ENCODE measurements around the gene ASCC1. TPM values are rescaled to one million over a fixed set of nuclear protein-coding genes. Genes with fewer than 3 reads are reported as not detected.

The ASCC1 gene
- total and polyA plus RNA-seq, 2 of the 13 experiments (the other 11 are each of a cell fraction or from before 2014, with no cell fraction given) = 21.6 to 30.1 TPM

DNA sequence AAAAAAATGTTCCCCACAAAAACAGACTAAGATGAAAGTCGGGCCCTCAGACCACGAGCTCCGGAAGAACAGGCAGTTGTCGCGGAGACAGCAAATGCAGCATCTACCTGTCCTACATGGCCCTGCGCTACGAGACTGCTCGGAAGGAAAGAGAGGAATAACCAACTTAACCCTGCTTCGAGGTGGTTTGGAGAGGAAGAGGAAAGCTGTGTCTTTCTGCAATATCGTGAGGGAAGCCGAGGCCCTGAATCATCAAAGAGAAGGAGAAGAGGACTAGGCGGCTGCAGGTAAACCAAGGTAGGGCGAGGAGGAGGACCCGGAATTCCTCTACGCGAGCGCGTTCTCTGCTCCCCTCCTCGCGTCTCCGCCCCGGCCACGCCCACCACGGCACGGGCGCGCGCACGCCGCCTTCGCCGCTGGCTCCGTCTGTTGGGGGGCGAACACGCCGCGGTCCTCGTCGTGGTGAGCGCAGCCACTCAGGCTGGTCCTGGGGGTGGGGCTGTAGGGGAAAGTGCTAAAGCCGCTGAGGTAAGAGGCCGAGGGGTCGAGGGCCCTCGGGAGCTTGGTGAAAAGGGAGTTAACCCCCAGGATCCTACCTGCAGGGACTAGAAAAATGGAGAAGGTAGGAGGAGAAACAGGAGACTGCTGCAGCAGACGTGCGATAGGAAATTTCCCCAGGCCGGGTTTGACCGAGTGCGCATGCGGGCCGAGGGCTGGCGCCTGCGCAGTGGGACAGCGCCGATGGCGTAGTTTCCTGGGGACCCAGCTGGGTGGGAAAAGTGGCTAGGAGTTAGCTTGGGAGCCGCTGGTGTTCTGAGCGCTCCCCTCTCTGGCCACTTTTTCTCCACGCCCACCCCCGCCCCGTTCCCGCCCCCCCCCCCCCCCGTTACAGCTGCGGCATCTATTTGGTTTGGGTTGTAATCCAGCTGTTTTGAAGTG, at the start of gene ASCC1, which contains the start of gene ANAPC16 (continued):
- TF ChIP-seq ARHGAP35 (CRISPR knock-in tag; IDR thresholded peaks at IDR 0.05; ENCODE audit: borderline replicate concordance) (peak; percentile 96; the same call in 1 of the 2 replicates), ZEB1 (IDR thresholded peaks at IDR 0.05; ENCODE audit: insufficient replicate concordance, low read depth) (peak; percentile 93), AGO2 (optimal IDR thresholded peaks at IDR 0.05; ENCODE audit: low read depth, low read length) (peak; percentile 91), ZNF230 (CRISPR knock-in tag; IDR thresholded peaks at IDR 0.05) (peak; percentile 91), DZIP1 (CRISPR knock-in tag; IDR thresholded peaks at IDR 0.05) (peak; percentile 84; the same call in 1 of the 2 replicates), ZNF275 (CRISPR knock-in tag; IDR thresholded peaks at IDR 0.05; ENCODE audit: borderline replicate concordance) (peak; percentile 89; the same call in 1 of the 2 replicates), MAZ (IDR thresholded peaks at IDR 0.05; ENCODE audit: borderline replicate concordance, low read depth, low read length) (peak; percentile 49), MAZ (CRISPR knock-in tag; IDR thresholded peaks at IDR 0.05; ENCODE audit: low read depth) (peak; percentile 94), MIXL1 (CRISPR knock-in tag; IDR thresholded peaks at IDR 0.05) (peak; percentile 75; the same call in 1 of the 2 replicates), HDAC2 (CRISPR knock-in tag; IDR thresholded peaks at IDR 0.05) (peak; percentile 75), HNRNPUL1 (IDR thresholded peaks at IDR 0.05; ENCODE audit: low read depth, low read length) (no peak), FOXA3 (CRISPR knock-in tag; IDR thresholded peaks at IDR 0.05) (peak; percentile 47; the same call in 1 of the 2 replicates), PRPF4 (IDR thresholded peaks at IDR 0.05; ENCODE audit: low read depth, low read length, poor library complexity, severe bottlenecking) (no peak), TMF1 (CRISPR knock-in tag; IDR thresholded peaks at IDR 0.05; ENCODE audit: low read depth) (peak; percentile 82; the same call in 1 of the 2 replicates)
- TF ChIP-seq, protein P1, sequence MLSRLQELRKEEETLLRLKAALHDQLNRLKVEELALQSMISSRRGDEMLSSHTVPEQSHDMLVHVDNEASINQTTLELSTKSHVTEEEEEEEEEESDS (CRISPR knock-in tag; IDR thresholded peaks at IDR 0.05; ENCODE audit: borderline replicate concordance) = peak; percentile 74; the same call in 1 of the 2 replicates
- TF ChIP-seq, protein P2, sequence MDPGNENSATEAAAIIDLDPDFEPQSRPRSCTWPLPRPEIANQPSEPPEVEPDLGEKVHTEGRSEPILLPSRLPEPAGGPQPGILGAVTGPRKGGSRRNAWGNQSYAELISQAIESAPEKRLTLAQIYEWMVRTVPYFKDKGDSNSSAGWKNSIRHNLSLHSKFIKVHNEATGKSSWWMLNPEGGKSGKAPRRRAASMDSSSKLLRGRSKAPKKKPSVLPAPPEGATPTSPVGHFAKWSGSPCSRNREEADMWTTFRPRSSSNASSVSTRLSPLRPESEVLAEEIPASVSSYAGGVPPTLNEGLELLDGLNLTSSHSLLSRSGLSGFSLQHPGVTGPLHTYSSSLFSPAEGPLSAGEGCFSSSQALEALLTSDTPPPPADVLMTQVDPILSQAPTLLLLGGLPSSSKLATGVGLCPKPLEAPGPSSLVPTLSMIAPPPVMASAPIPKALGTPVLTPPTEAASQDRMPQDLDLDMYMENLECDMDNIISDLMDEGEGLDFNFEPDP (CRISPR knock-in tag; conservative IDR thresholded peaks at IDR 0.05) = 0 out of 2 replicates have a peak, but pooled peaks have one; percentile 47
- TF ChIP-seq, protein P3, sequence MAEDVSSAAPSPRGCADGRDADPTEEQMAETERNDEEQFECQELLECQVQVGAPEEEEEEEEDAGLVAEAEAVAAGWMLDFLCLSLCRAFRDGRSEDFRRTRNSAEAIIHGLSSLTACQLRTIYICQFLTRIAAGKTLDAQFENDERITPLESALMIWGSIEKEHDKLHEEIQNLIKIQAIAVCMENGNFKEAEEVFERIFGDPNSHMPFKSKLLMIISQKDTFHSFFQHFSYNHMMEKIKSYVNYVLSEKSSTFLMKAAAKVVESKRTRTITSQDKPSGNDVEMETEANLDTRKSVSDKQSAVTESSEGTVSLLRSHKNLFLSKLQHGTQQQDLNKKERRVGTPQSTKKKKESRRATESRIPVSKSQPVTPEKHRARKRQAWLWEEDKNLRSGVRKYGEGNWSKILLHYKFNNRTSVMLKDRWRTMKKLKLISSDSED (CRISPR knock-in tag; IDR thresholded peaks at IDR 0.05) = no peak

Data from HepG2 (cell line).